Kasumi-1 (cell line): ENCODE measurements around the gene MPND.
"Not testable (repeated sequence)": the region's sequence is repeated elsewhere in the genome, so short reads cannot be mapped to it uniquely, and the experiment has no call there.

ENCODE experiments used
- DNase-seq, 2 experiments: peaks; one replicate each; lab custom pipeline; 2025; lab: John Stamatoyannopoulos, UW

MPND gene

GRCh38 chr19:4346020-4346383 lies 2.6 kb downstream of the MPND start:
- DNase-seq: no peak

- DNase-seq: no peak
These were observed 4.2 kb downstream of the MPND start for GRCh38 chr19:4347521-4347920.

- DNase-seq: not testable (repeated sequence)
These were observed 5.9 kb downstream of the MPND start for GRCh38 chr19:4349225-4349624.

- no peak for DNase-seq
These were observed 6.7 kb downstream of the MPND start for GRCh38 chr19:4350111-4350510.

- no peak for DNase-seq
These were observed 7.4 kb downstream of the MPND start for GRCh38 chr19:4350726-4351125.

- peak; percentile 59 to 65 for DNase-seq
These were observed 9.3 kb downstream of the MPND start for GRCh38 chr19:4352701-4353121.

GRCh38 chr19:4354282-4354681 lies 10.9 kb downstream of the MPND start:
- no peak for DNase-seq

- DNase-seq: no peak
These were observed 11.5 kb downstream of the MPND start for GRCh38 chr19:4354897-4355296.

GRCh38 chr19:4357095-4357797 lies 13.9 kb downstream of the MPND start:
- no peak for DNase-seq

GRCh38 chr19:4357921-4358326 lies 14.6 kb downstream of the MPND start:
- no peak for DNase-seq

- no peak for DNase-seq
These were observed 15.6 kb downstream of the MPND start for GRCh38 chr19:4358709-4359626.

- DNase-seq: no peak
These were observed 16.3 kb downstream of the MPND start for GRCh38 chr19:4359627-4360000.

- no peak for DNase-seq
These were observed 16.8 kb downstream of the MPND start for GRCh38 chr19:4360081-4360569.

- DNase-seq: no peak
These were observed 17.3 kb downstream of the MPND start for GRCh38 chr19:4360641-4361151.

- DNase-seq: no peak
These were observed 18.0 kb downstream of the MPND start for GRCh38 chr19:4361152-4362046.

- DNase-seq: no peak
These were observed 18.9 kb downstream of the MPND start for GRCh38 chr19:4362101-4362828.

GRCh38 chr19:4362831-4363545 lies 19.6 kb downstream of the MPND start:
- DNase-seq: no peak

- no peak for DNase-seq
These were observed 20.4 kb downstream of the MPND start for GRCh38 chr19:4363571-4364304.

GRCh38 chr19:4365341-4365740 lies 22.0 kb downstream of the MPND start:
- no peak for DNase-seq
